Peyer's patch (tissue), 4 donors: ENCODE measurements around the gene GDNF. TPM values are rescaled to one million over a fixed set of nuclear protein-coding genes. Genes with fewer than 3 reads are reported as not detected.

Experiments
- DNase-seq, 3 donors: peaks; one replicate each; pipeline ENCODE4 v3.0.0-alpha.2; 2017 to 2019
- H3K27ac ChIP-seq, 4 donors: fragments of 200-600 bp; sonication (generic); one replicate each; pipeline ENCODE4 v1.5.1; 2016 to 2019
- H3K27me3 ChIP-seq, 2 donors: fragments of 200-600 bp; sonication (generic); one replicate each; pipeline ENCODE4 v1.5.1; 2019
- H3K36me3 ChIP-seq, 3 donors: fragments of 200-600 bp; sonication (generic); one replicate each; pipeline ENCODE4 v1.5.1; 2016 to 2019
- H3K4me1 ChIP-seq, 4 donors: fragments of 200-600 bp; sonication (generic); one replicate each; pipeline ENCODE4 v1.5.1; 2016 to 2019
- H3K4me3 ChIP-seq, 4 donors: fragments of 200-600 bp; sonication (generic); 1 replicate in 3 of 4; 2 replicates in 1 of 4; pipeline ENCODE4 v1.5.1; 2016 to 2019; ENCODE audit warnings: mild to moderate bottlenecking in 1 of 4
- H3K9me3 ChIP-seq, 4 donors: fragments of 200-600 bp; sonication (generic); one replicate each; pipeline ENCODE4 v1.5.1; 2016 to 2019; ENCODE audit warnings: mild to moderate bottlenecking in 1 of 4
- CTCF ChIP-seq, 6 experiments: fragments of 450-650 bp in 4 of 6; fragments of 200-600 bp in 2 of 6; sonication (generic) in 1 of 6; IDR thresholded peaks; one replicate each; pipeline ENCODE4 v1.5.1; 2017 to 2019; ENCODE audit warnings: antibody characterized with exemption in 6 of 6, mild to moderate bottlenecking in 3 of 6, moderate library complexity in 1 of 6
- POLR2A ChIP-seq, 2 donors: fragments of 450-650 bp; IDR thresholded peaks; one replicate each; pipeline ENCODE4 v1.5.1; 2017; ENCODE audit warnings: antibody characterized with exemption in 2 of 2, mild to moderate bottlenecking in 2 of 2, moderate library complexity in 2 of 2
- total RNA-seq, 4 donors: library from RNA; depleted of rRNA; stranded (reverse); fragments of >200 nt; gene quantifications; one replicate each; pipeline ENCODE4 v1.1.0, GENCODE V29; 2016

Gene GDNF
- total RNA-seq, 4 donors from 2014 or later = 1.5 to 8.3 TPM; not detected in 2

- Histone ChIP-seq H3K27me3 (peaks cover 0 to 32% of the 10 kb centered on the region in 2 donors), H3K4me1 (peaks cover 0 to 30% (median 2%) of the 10 kb centered on the region in 4 donors), H3K4me3 (peak overlapping the region; percentile 18 to 57 (median 40)), H3K27ac (peak overlapping the region in 2 of 4 donors; percentile 59 to 87), H3K9me3 (no peaks in the 10 kb centered on the region), H3K36me3 (no peaks in the 10 kb centered on the region)
- DNase-seq = no peak
- TF ChIP-seq CTCF (IDR thresholded peaks at IDR 0.05) = no peak
- TF ChIP-seq POLR2A (IDR thresholded peaks at IDR 0.05) = no peak
Observed at GRCh38 chr5:37838933-37839341, 904 bp downstream of the GDNF start.

GRCh38 chr5:37838152-37838932, 1.5 kb downstream of the GDNF start:
- DNase-seq = no peak

GRCh38 chr5:37837414-37838032, 2.3 kb downstream of the GDNF start:
- H3K9me3 ChIP-seq = no peaks in the 10 kb centered on the region
- DNase-seq = peak; percentile 22 to 75 (median 71)
- peaks cover 0 to 32% of the 10 kb centered on the region in 2 donors for H3K27me3 ChIP-seq
- no peaks in the 10 kb centered on the region for H3K36me3 ChIP-seq
- peak in 5 of 6 experiments; percentile 33 to 69 (median 60) for TF ChIP-seq CTCF (IDR thresholded peaks at IDR 0.05)
- no peak for TF ChIP-seq POLR2A (IDR thresholded peaks at IDR 0.05)
- peak overlapping the region in 3 of 4 donors; percentile 30 to 57 (median 51) for H3K4me3 ChIP-seq
- H3K27ac ChIP-seq = peak overlapping the region in 2 of 4 donors; percentile 4 to 87
- H3K4me1 ChIP-seq = peaks cover 0 to 30% (median 2%) of the 10 kb centered on the region in 4 donors

More at GRCh38 chr5:37838152-37838932, 1.5 kb downstream of the GDNF start:
- Histone ChIP-seq H3K4me3 (peak overlapping the region; percentile 1 to 57 (median 40)), H3K4me1 (peaks cover 0 to 30% (median 2%) of the 10 kb centered on the region in 4 donors), H3K27ac (peak overlapping the region in 2 of 4 donors; percentile 59 to 87), H3K9me3 (no peaks in the 10 kb centered on the region), H3K27me3 (peaks cover 0 to 32% of the 10 kb centered on the region in 2 donors), H3K36me3 (no peaks in the 10 kb centered on the region)
- no peak for TF ChIP-seq POLR2A (IDR thresholded peaks at IDR 0.05)
- TF ChIP-seq CTCF (IDR thresholded peaks at IDR 0.05) = no peak

- no peak for DNase-seq
- no peaks in the 10 kb centered on the region for H3K9me3 ChIP-seq
- peaks cover 0 to 32% of the 10 kb centered on the region in 2 donors for H3K27me3 ChIP-seq
- H3K4me3 ChIP-seq = peak overlapping the region in 3 of 4 donors; percentile 30 to 57 (median 51)
- H3K27ac ChIP-seq = peak overlapping the region in 2 of 4 donors; percentile 19 to 87
- no peak for TF ChIP-seq POLR2A (IDR thresholded peaks at IDR 0.05)
- TF ChIP-seq CTCF (IDR thresholded peaks at IDR 0.05) = no peak
- H3K36me3 ChIP-seq = no peaks in the 10 kb centered on the region
- H3K4me1 ChIP-seq = peaks cover 0 to 30% (median 2%) of the 10 kb centered on the region in 4 donors
Observed at GRCh38 chr5:37836592-37837413, 3.0 kb downstream of the GDNF start.

GRCh38 chr5:37836235-37836591, 3.6 kb downstream of the GDNF start:
- Histone ChIP-seq H3K4me1 (peaks cover 0 to 30% (median 2%) of the 10 kb centered on the region in 4 donors), H3K27me3 (peaks cover 0 to 32% of the 10 kb centered on the region in 2 donors), H3K36me3 (no peaks in the 10 kb centered on the region), H3K9me3 (no peaks in the 10 kb centered on the region), H3K27ac (peak overlapping the region in 1 of 4 donors; percentile 87), H3K4me3 (peak overlapping the region in 2 of 4 donors; percentile 51 to 57)
- DNase-seq = no peak
- no peak for TF ChIP-seq CTCF (IDR thresholded peaks at IDR 0.05)
- TF ChIP-seq POLR2A (IDR thresholded peaks at IDR 0.05) = no peak
